Measurements from ENCODE around the gene PRKCA.

The PRKCA gene

GRCh38 chr17:66548158-66548557, 245.7 kb downstream of the PRKCA start:
- H3K27me3 ChIP-seq (ENCODE audit: insufficient read depth, insufficient read length) = no peaks in the 10 kb centered on the region
- no peak overlapping the region for H3K9ac ChIP-seq (ENCODE audit: insufficient read length, low read depth)
- H3K4me1 ChIP-seq (ENCODE audit: insufficient read depth, insufficient read length) = peaks cover 4% of the 10 kb centered on the region

GRCh38 chr17:66548659-66549310, 246.4 kb downstream of the PRKCA start:
- H3K27me3 ChIP-seq (ENCODE audit: insufficient read depth, insufficient read length) = no peaks in the 10 kb centered on the region
- 0 out of 2 replicates have a peak, but pooled peaks cover 6% of the 10 kb centered on the region for H3K9me3 ChIP-seq (ENCODE audit: insufficient read depth, low read length)
- no peak overlapping the region for H3K4me3 ChIP-seq (ENCODE audit: insufficient read length, low read depth)
- no peaks in the 10 kb centered on the region for H3K36me3 ChIP-seq (ENCODE audit: insufficient read depth, insufficient read length, low read length)
- H3K4me1 ChIP-seq (ENCODE audit: insufficient read depth, insufficient read length) = peaks cover 4% of the 10 kb centered on the region
- TF ChIP-seq YY1 (IDR thresholded peaks at IDR 0.05; ENCODE audit: insufficient read depth, insufficient read length) (no peak), ZNF274 (IDR thresholded peaks at IDR 0.05; ENCODE audit: low read depth, low read length) (no peak), SUZ12 (IDR thresholded peaks at IDR 0.05; ENCODE audit: extremely low read depth, insufficient read depth, insufficient read length) (no peak)
- no peak for DNase-seq (ENCODE audit: low read depth, low spot score)
- no peak overlapping the region for H3K9ac ChIP-seq (ENCODE audit: insufficient read length, low read depth)

More at GRCh38 chr17:66548158-66548557, 245.7 kb downstream of the PRKCA start:
- DNase-seq (ENCODE audit: low read depth, low spot score) = no peak
- TF ChIP-seq YY1 (IDR thresholded peaks at IDR 0.05; ENCODE audit: insufficient read depth, insufficient read length) (no peak), ZNF274 (IDR thresholded peaks at IDR 0.05; ENCODE audit: low read depth, low read length) (no peak), SUZ12 (IDR thresholded peaks at IDR 0.05; ENCODE audit: extremely low read depth, insufficient read depth, insufficient read length) (no peak)
- Histone ChIP-seq H3K36me3 (ENCODE audit: insufficient read depth, insufficient read length, low read length) (no peaks in the 10 kb centered on the region), H3K4me3 (ENCODE audit: insufficient read length, low read depth) (no peak overlapping the region), H3K9me3 (ENCODE audit: insufficient read depth, low read length) (0 out of 2 replicates have a peak, but pooled peaks cover 6% of the 10 kb centered on the region)

GRCh38 chr17:66549311-66549704, 246.9 kb downstream of the PRKCA start:
- Histone ChIP-seq H3K36me3 (ENCODE audit: insufficient read depth, insufficient read length, low read length) (no peaks in the 10 kb centered on the region), H3K9ac (ENCODE audit: insufficient read length, low read depth) (no peak overlapping the region), H3K4me1 (ENCODE audit: insufficient read depth, insufficient read length) (peaks cover 4% of the 10 kb centered on the region), H3K9me3 (ENCODE audit: insufficient read depth, low read length) (0 out of 2 replicates have a peak, but pooled peaks cover 6% of the 10 kb centered on the region), H3K4me3 (ENCODE audit: insufficient read length, low read depth) (no peak overlapping the region), H3K27me3 (ENCODE audit: insufficient read depth, insufficient read length) (no peaks in the 10 kb centered on the region)
- no peak for DNase-seq (ENCODE audit: low read depth, low spot score)
- no peak for TF ChIP-seq ZNF274 (IDR thresholded peaks at IDR 0.05; ENCODE audit: low read depth, low read length)
- no peak for TF ChIP-seq YY1 (IDR thresholded peaks at IDR 0.05; ENCODE audit: insufficient read depth, insufficient read length)
- no peak for TF ChIP-seq SUZ12 (IDR thresholded peaks at IDR 0.05; ENCODE audit: extremely low read depth, insufficient read depth, insufficient read length)

GRCh38 chr17:66549731-66550207, 247.4 kb downstream of the PRKCA start:
- no peak overlapping the region for H3K4me3 ChIP-seq (ENCODE audit: insufficient read length, low read depth)
- H3K9ac ChIP-seq (ENCODE audit: insufficient read length, low read depth) = no peak overlapping the region
- peak; percentile 72 for DNase-seq (ENCODE audit: low read depth, low spot score)
- H3K27me3 ChIP-seq (ENCODE audit: insufficient read depth, insufficient read length) = no peaks in the 10 kb centered on the region
- H3K36me3 ChIP-seq (ENCODE audit: insufficient read depth, insufficient read length, low read length) = no peaks in the 10 kb centered on the region
- TF ChIP-seq SUZ12 (IDR thresholded peaks at IDR 0.05; ENCODE audit: extremely low read depth, insufficient read depth, insufficient read length) = no peak
- TF ChIP-seq ZNF274 (IDR thresholded peaks at IDR 0.05; ENCODE audit: low read depth, low read length) = no peak
- TF ChIP-seq YY1 (IDR thresholded peaks at IDR 0.05; ENCODE audit: insufficient read depth, insufficient read length) = no peak
- H3K4me1 ChIP-seq (ENCODE audit: insufficient read depth, insufficient read length) = peaks cover 4% of the 10 kb centered on the region
- 0 out of 2 replicates have a peak, but pooled peaks cover 6% of the 10 kb centered on the region for H3K9me3 ChIP-seq (ENCODE audit: insufficient read depth, low read length)

- Histone ChIP-seq H3K4me3 (ENCODE audit: insufficient read length, low read depth) (no peak overlapping the region), H3K27me3 (ENCODE audit: insufficient read depth, insufficient read length) (no peaks in the 10 kb centered on the region), H3K36me3 (ENCODE audit: insufficient read depth, insufficient read length, low read length) (no peaks in the 10 kb centered on the region), H3K9ac (ENCODE audit: insufficient read length, low read depth) (no peak overlapping the region), H3K4me1 (ENCODE audit: insufficient read depth, insufficient read length) (peaks cover 4% of the 10 kb centered on the region), H3K9me3 (ENCODE audit: insufficient read depth, low read length) (no peaks in the 10 kb centered on the region)
- no peak for TF ChIP-seq SUZ12 (IDR thresholded peaks at IDR 0.05; ENCODE audit: extremely low read depth, insufficient read depth, insufficient read length)
- TF ChIP-seq ZNF274 (IDR thresholded peaks at IDR 0.05; ENCODE audit: low read depth, low read length) = no peak
- no peak for TF ChIP-seq YY1 (IDR thresholded peaks at IDR 0.05; ENCODE audit: insufficient read depth, insufficient read length)
- DNase-seq (ENCODE audit: low read depth, low spot score) = no peak
These were observed 249.4 kb downstream of the PRKCA start for GRCh38 chr17:66551839-66552238.

GRCh38 chr17:66552371-66552770, 250.0 kb downstream of the PRKCA start:
- Histone ChIP-seq H3K9ac (ENCODE audit: insufficient read length, low read depth) (no peak overlapping the region), H3K36me3 (ENCODE audit: insufficient read depth, insufficient read length, low read length) (no peaks in the 10 kb centered on the region), H3K9me3 (ENCODE audit: insufficient read depth, low read length) (no peaks in the 10 kb centered on the region), H3K27me3 (ENCODE audit: insufficient read depth, insufficient read length) (no peaks in the 10 kb centered on the region), H3K4me1 (ENCODE audit: insufficient read depth, insufficient read length) (peaks cover 4% of the 10 kb centered on the region), H3K4me3 (ENCODE audit: insufficient read length, low read depth) (no peak overlapping the region)
- DNase-seq (ENCODE audit: low read depth, low spot score) = no peak
- no peak for TF ChIP-seq SUZ12 (IDR thresholded peaks at IDR 0.05; ENCODE audit: extremely low read depth, insufficient read depth, insufficient read length)
- TF ChIP-seq ZNF274 (IDR thresholded peaks at IDR 0.05; ENCODE audit: low read depth, low read length) = no peak
- TF ChIP-seq YY1 (IDR thresholded peaks at IDR 0.05; ENCODE audit: insufficient read depth, insufficient read length) = no peak

GRCh38 chr17:66555605-66556004, 253.2 kb downstream of the PRKCA start:
- H3K27me3 ChIP-seq (ENCODE audit: insufficient read depth, insufficient read length) = no peaks in the 10 kb centered on the region
- no peaks in the 10 kb centered on the region for H3K4me1 ChIP-seq (ENCODE audit: insufficient read depth, insufficient read length)
- TF ChIP-seq YY1 (IDR thresholded peaks at IDR 0.05; ENCODE audit: insufficient read depth, insufficient read length) = no peak
- no peak for TF ChIP-seq ZNF274 (IDR thresholded peaks at IDR 0.05; ENCODE audit: low read depth, low read length)
- no peak for TF ChIP-seq SUZ12 (IDR thresholded peaks at IDR 0.05; ENCODE audit: extremely low read depth, insufficient read depth, insufficient read length)
- no peak overlapping the region for H3K4me3 ChIP-seq (ENCODE audit: insufficient read length, low read depth)
- H3K36me3 ChIP-seq (ENCODE audit: insufficient read depth, insufficient read length, low read length) = no peaks in the 10 kb centered on the region
- H3K9me3 ChIP-seq (ENCODE audit: insufficient read depth, low read length) = peaks cover 3% of the 10 kb centered on the region; the same call in 1 of the 2 replicates
- DNase-seq (ENCODE audit: low read depth, low spot score) = no peak
- no peak overlapping the region for H3K9ac ChIP-seq (ENCODE audit: insufficient read length, low read depth)

Measured in NT2/D1 (cell line).